Vagina (tissue), 2 donors: Measurements from ENCODE around the gene OR5V1. TPM values are rescaled to one million over a fixed set of nuclear protein-coding genes. Genes with fewer than 3 reads are reported as not detected.
"Not testable (repeated sequence)": the region's sequence is repeated elsewhere in the genome, so short reads cannot be mapped to it uniquely, and the experiment has no call there.

Experiments used
- DNase-seq, 2 donors: peaks; one replicate each; pipeline ENCODE4 v3.0.0-alpha.2; 2017; ENCODE audit errors: extremely low spot score in 2 of 2
- H3K27ac ChIP-seq: fragments of 200-600 bp; sonication (generic); one replicate; pipeline ENCODE4 v1.5.1; 2019
- H3K27me3 ChIP-seq: fragments of 200-600 bp; sonication (generic); one replicate; pipeline ENCODE4 v1.5.1; 2019
- H3K36me3 ChIP-seq, 2 donors: fragments of 200-600 bp; sonication (generic); one replicate each; pipeline ENCODE4 v1.5.1; 2017 to 2019
- H3K4me1 ChIP-seq: fragments of 200-600 bp; sonication (generic); one replicate; pipeline ENCODE4 v1.5.1; 2019
- H3K4me3 ChIP-seq, 2 donors: fragments of 200-600 bp; sonication (generic); 1 replicate in 1 of 2; 2 replicates in 1 of 2; pipeline ENCODE4 v1.5.1; 2016 to 2019
- H3K9me3 ChIP-seq: fragments of 200-600 bp; sonication (generic); one replicate; pipeline ENCODE4 v1.5.1; 2019
- POLR2A ChIP-seq, 2 donors: fragments of 450-650 bp; IDR thresholded peaks; one replicate each; pipeline ENCODE4 v1.6.1; 2017; ENCODE audit warnings: antibody characterized with exemption in 2 of 2, mild to moderate bottlenecking in 2 of 2, moderate library complexity in 2 of 2
- POLR2AphosphoS5 ChIP-seq, 2 donors: sonication (generic); formaldehyde crosslinking; IDR thresholded peaks; one replicate each; pipeline ENCODE4 v1.9.0; 2017; ENCODE audit warnings: antibody characterized with exemption in 2 of 2, mild to moderate bottlenecking in 2 of 2, low read depth in 1 of 2; ENCODE audit not compliant: insufficient read depth in 1 of 2
- intact Hi-C: fragments of 100-400 bp; cut with DNase I; formaldehyde crosslinking; loops from one replicate; pipeline ENCODE4 v1.15.1; 2023
- total RNA-seq: library from RNA; depleted of rRNA; stranded (reverse); fragments of >200 nt; gene quantifications from one replicate; pipeline ENCODE4 v1.2.3, GENCODE V29; 2016
- TF ChIP-seq, protein P1 (sequence below), 3 experiments: fragments of 450-650 bp in 2 of 3; fragments of 200-600 bp in 1 of 3; sonication (generic) in 1 of 3; IDR thresholded peaks; one replicate each; pipeline ENCODE4 v1.5.1; 2017 to 2019; ENCODE audit warnings: antibody characterized with exemption in 3 of 3, mild to moderate bottlenecking in 2 of 3, moderate library complexity in 2 of 3

OR5V1 gene
- total RNA-seq, 1 donor from 2014 or later, result not detected

- H3K27me3 ChIP-seq, result no peaks in the 10 kb centered on the region
- no peaks in the 10 kb centered on the region for H3K9me3 ChIP-seq
- TF ChIP-seq POLR2A (IDR thresholded peaks at IDR 0.05), result no peak
- TF ChIP-seq, protein P1, sequence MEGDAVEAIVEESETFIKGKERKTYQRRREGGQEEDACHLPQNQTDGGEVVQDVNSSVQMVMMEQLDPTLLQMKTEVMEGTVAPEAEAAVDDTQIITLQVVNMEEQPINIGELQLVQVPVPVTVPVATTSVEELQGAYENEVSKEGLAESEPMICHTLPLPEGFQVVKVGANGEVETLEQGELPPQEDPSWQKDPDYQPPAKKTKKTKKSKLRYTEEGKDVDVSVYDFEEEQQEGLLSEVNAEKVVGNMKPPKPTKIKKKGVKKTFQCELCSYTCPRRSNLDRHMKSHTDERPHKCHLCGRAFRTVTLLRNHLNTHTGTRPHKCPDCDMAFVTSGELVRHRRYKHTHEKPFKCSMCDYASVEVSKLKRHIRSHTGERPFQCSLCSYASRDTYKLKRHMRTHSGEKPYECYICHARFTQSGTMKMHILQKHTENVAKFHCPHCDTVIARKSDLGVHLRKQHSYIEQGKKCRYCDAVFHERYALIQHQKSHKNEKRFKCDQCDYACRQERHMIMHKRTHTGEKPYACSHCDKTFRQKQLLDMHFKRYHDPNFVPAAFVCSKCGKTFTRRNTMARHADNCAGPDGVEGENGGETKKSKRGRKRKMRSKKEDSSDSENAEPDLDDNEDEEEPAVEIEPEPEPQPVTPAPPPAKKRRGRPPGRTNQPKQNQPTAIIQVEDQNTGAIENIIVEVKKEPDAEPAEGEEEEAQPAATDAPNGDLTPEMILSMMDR (IDR thresholded peaks at IDR 0.05), result no peak
- no peak for TF ChIP-seq POLR2AphosphoS5 (IDR thresholded peaks at IDR 0.05; ENCODE audit: insufficient read depth in 1 of 2, low read depth in 1 of 2)
- no peak overlapping the region for H3K4me3 ChIP-seq
- DNase-seq, result no peak
- H3K36me3 ChIP-seq, result no peaks in the 10 kb centered on the region
- no peaks in the 10 kb centered on the region for H3K4me1 ChIP-seq
- intact Hi-C loops, result no loop called here
- no peak overlapping the region for H3K27ac ChIP-seq
These were observed 19.9 kb upstream of the OR5V1 start for GRCh38 chr6:29388533-29388932.

DNA sequence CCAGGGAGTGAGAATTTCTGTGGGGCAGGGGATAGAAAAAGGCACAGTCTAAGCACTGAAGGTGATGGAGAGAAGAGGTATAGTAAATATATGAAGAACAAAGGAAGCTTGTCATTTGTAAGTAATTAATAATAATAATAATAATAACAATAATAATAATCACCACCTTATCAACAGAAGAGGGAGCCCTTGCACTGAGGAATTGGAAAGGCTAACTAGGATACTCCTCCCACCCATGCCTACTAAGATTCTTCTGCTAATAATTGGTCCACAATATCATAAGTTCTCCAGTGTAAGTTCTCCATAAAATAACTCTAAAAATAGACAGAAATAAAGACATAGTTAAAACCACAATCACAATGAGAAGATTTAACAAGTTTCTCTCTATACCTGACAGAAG, 7.3 kb upstream of the OR5V1 start:
- no peak for DNase-seq
- Histone ChIP-seq H3K27ac (no peak overlapping the region), H3K27me3 (no peaks in the 10 kb centered on the region), H3K36me3 (no peaks in the 10 kb centered on the region), H3K4me3 (no peak overlapping the region), H3K4me1 (no peaks in the 10 kb centered on the region), H3K9me3 (no peaks in the 10 kb centered on the region)
- intact Hi-C loops, result no loop called here
- TF ChIP-seq, protein P1 (IDR thresholded peaks at IDR 0.05), result no peak
- TF ChIP-seq POLR2AphosphoS5 (IDR thresholded peaks at IDR 0.05; ENCODE audit: insufficient read depth in 1 of 2, low read depth in 1 of 2) (no peak), POLR2A (IDR thresholded peaks at IDR 0.05) (no peak)

- no peaks in the 10 kb centered on the region for H3K9me3 ChIP-seq
- no peaks in the 10 kb centered on the region for H3K27me3 ChIP-seq
- H3K4me3 ChIP-seq, result no peak within 1 kb of the TSS
- H3K36me3 ChIP-seq, result no peaks in the 10 kb centered on the region
- intact Hi-C loops, result no loop called here
- no peak within 1 kb of the TSS for H3K27ac ChIP-seq
- no peaks in the 10 kb centered on the region for H3K4me1 ChIP-seq
- no peak for DNase-seq
- TF ChIP-seq POLR2AphosphoS5 (IDR thresholded peaks at IDR 0.05; ENCODE audit: insufficient read depth in 1 of 2, low read depth in 1 of 2) (no peak), POLR2A (IDR thresholded peaks at IDR 0.05) (no peak)
- TF ChIP-seq, protein P1 (IDR thresholded peaks at IDR 0.05), result no peak
These were observed 6.5 kb upstream of the OR5V1 start, which contains the start of gene OR12D3 for GRCh38 chr6:29375191-29375590. Gene OR12D3, minus strand, starts transcription at chr6:29375291. Its CDS starts 4 bp downstream, at chr6:29375287.

GRCh38 chr6:29355603-29356002, 13.1 kb downstream of the OR5V1 start:
- Histone ChIP-seq H3K4me1 (no peaks in the 10 kb centered on the region), H3K27me3 (no peaks in the 10 kb centered on the region), H3K4me3 (no peak overlapping the region), H3K27ac (no peak overlapping the region), H3K36me3 (no peaks in the 10 kb centered on the region), H3K9me3 (no peaks in the 10 kb centered on the region)
- DNase-seq, result no peak
- TF ChIP-seq POLR2AphosphoS5 (IDR thresholded peaks at IDR 0.05; ENCODE audit: insufficient read depth in 1 of 2, low read depth in 1 of 2) (no peak), POLR2A (IDR thresholded peaks at IDR 0.05) (no peak)
- TF ChIP-seq, protein P1 (IDR thresholded peaks at IDR 0.05), result no peak
- intact Hi-C loops, result no loop called here

DNA sequence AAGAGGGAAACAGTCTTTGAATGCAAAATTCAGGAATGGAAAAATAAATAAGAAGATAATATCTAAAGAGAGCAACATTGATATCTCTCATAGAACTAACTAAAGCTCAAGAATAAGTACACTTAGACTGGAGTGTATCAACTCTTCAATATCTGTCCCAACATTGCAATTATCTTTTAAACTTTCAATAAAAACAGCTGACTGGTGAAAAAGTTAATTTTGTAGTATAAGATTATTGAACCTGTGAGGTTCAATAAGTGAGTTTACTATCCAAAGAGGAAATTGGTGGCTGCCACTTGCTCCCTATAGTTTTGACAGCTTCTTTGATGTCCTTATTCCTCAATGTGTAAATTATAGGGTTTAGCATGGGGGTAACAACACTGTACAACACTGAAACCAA, 13.7 kb downstream of the OR5V1 start:
- no peaks in the 10 kb centered on the region for H3K27me3 ChIP-seq
- H3K36me3 ChIP-seq, result no peaks in the 10 kb centered on the region
- H3K4me1 ChIP-seq, result no peaks in the 10 kb centered on the region
- no peak overlapping the region for H3K4me3 ChIP-seq
- TF ChIP-seq, protein P1 (IDR thresholded peaks at IDR 0.05), result no peak
- no peak for TF ChIP-seq POLR2AphosphoS5 (IDR thresholded peaks at IDR 0.05; ENCODE audit: insufficient read depth in 1 of 2, low read depth in 1 of 2)
- TF ChIP-seq POLR2A (IDR thresholded peaks at IDR 0.05), result no peak
- no peak overlapping the region for H3K27ac ChIP-seq
- no peak for DNase-seq
- intact Hi-C loops, result no loop called here
- no peaks in the 10 kb centered on the region for H3K9me3 ChIP-seq

DNA sequence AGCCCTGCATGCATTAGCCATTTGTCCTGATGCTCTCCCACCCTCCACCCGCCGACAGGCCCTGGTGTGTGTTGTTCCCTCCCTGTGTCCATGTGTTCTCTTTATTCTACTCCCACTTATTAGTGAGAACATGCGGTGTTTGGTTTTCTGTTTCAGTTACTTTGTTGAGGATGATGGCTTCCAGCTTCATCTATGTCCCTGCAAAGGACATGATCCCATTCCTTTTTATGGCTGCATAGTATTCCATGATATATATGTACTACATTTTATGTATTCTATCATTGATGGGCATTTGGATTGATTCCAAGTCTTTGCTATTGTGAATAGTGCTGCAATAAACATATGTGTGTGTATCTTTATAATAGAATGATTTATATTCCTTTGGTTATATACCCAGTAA, 19.3 kb downstream of the OR5V1 start:
- H3K36me3 ChIP-seq, H3K4me3 ChIP-seq, H3K27ac ChIP-seq, DNase-seq, H3K27me3 ChIP-seq, H3K4me1 ChIP-seq, H3K9me3 ChIP-seq, intact Hi-C loops: not testable (repeated sequence)
